Cardiac fibroblast (primary cell): ENCODE measurements around the gene ZXDC.

Source experiments
- DNase-seq, 2 donors: peaks; one replicate each; pipeline versions ENCODE4 v3.0.0 to v3.0.0-alpha.2; 2010; ENCODE audit warnings: low read depth in 2 of 2
- H3K4me3 ChIP-seq, 2 donors: replicated peaks in 1 of 2; 1 replicate in 1 of 2; 2 replicates in 1 of 2; pipeline ENCODE4 v1.5.1; 2011; ENCODE audit warnings: low read depth in 2 of 2, low read length in 2 of 2, mild to moderate bottlenecking in 2 of 2, moderate library complexity in 1 of 2
- CTCF ChIP-seq: IDR thresholded peaks from one replicate; pipeline ENCODE4 v1.5.1; 2011; ENCODE audit warnings: low read depth, mild to moderate bottlenecking, low read length, inconsistent platforms

Gene ZXDC

GRCh38 chr3:126418661-126419131, 57.0 kb downstream of the ZXDC start:
- no peak overlapping the region for H3K4me3 ChIP-seq
- TF ChIP-seq CTCF = no peak
- no peak for DNase-seq

GRCh38 chr3:126417981-126418530, 57.6 kb downstream of the ZXDC start:
- no peak for DNase-seq
- TF ChIP-seq CTCF = no peak
- H3K4me3 ChIP-seq = no peak overlapping the region

GRCh38 chr3:126417515-126417914, 58.2 kb downstream of the ZXDC start:
- no peak for TF ChIP-seq CTCF
- DNase-seq = no peak
- H3K4me3 ChIP-seq = no peak overlapping the region

DNA sequence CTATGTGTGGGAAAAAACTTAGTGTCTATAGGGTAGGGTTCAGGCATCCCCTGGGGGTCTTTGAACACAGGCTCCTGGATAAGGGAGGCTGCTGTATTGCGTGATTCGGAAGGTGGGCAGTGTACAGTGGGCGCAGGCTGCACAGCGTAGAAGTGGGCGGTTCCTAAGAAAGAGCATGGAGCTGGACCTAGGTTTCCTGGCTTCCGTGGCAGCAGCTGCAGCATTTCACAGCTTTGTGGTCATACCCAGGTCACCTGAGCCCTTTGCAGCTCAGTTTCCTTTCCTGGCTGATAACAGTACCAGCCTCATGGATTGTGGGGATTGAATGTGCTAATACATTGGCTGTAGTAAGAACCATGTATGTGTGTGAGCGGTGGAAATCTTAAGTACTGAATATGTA, 58.7 kb downstream of the ZXDC start:
- H3K4me3 ChIP-seq = no peak overlapping the region
- DNase-seq = no peak
- no peak for TF ChIP-seq CTCF

DNA sequence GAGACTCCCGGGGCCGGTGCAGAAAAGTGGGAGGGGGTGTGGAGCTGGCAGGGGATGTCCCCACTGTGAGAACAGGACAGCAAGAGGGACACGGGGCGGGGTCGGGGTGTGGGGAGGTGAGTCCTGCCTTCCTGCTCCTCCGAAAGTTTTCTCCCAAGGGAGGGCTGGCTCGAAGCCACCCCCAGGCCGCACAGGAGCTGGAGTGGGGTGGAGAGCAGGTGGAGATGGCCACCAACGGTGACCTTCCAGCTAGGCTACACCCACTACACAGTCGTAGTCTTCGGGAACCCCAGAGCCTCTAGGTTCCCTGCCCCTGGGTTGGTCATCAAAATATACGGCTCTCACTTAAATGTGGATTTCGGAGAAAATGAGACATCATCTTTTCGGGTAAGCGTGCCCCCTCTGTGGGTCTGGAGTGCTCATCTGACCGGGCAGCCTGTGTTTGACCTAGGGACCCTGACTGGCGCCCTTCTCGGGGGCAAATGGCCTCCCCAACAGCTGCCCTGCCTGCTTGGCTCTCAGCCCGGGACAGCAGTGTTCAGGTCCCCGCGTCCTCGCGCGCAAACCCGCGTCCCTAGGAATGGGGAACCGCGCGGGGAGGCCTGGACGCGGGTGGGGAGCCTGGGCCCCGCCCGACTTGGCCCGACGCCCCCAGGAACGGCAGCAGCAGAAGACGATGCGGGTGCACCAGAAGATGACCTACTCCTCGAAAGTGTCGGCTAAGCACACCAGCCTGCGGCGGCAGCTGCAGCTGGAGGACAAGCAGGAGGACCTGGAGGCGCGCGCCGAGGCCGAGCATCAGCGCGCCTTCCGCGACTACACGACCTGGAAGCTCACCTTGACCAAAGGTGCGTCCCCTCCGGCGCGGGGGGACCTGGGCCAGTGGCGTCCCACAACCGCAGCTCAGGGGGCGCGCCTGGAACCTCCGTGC, 59.8 kb downstream of the ZXDC start:
- TF ChIP-seq CTCF = no peak
- no peak for DNase-seq

GRCh38 chr3:126414961-126415660, 60.6 kb downstream of the ZXDC start:
- no peak for TF ChIP-seq CTCF
- no peak for DNase-seq
- no peak overlapping the region for H3K4me3 ChIP-seq

More for the DNA sequence above, 59.8 kb downstream of the ZXDC start:
- H3K4me3 ChIP-seq = no peak overlapping the region
